T-helper 1 cell treated with Interleukin-12 subunit alpha and Interleukin-12 subunit beta and Interleukin-4 antibody, amounts not matched to agents 30 μg/mL and 1 μg/mL, for 36 hours (primary cell): Measurements from ENCODE around the gene MLLT6.

Source experiments
- H3K27ac Mint-ChIP-seq: one replicate; pipeline ENCODE4 v1.8.0; 2021; ENCODE audit warnings: mild to moderate bottlenecking, mixed read lengths
- H3K27me3 Mint-ChIP-seq: one replicate; pipeline ENCODE4 v1.8.0; 2021; ENCODE audit warnings: low read depth, mixed read lengths
- H3K36me3 Mint-ChIP-seq: one replicate; pipeline ENCODE4 v1.8.0; 2021; ENCODE audit warnings: low read depth, mixed read lengths
- H3K4me1 Mint-ChIP-seq: one replicate; pipeline ENCODE4 v1.8.0; 2021; ENCODE audit warnings: low read depth, mixed read lengths
- H3K4me3 Mint-ChIP-seq: one replicate; pipeline ENCODE4 v1.8.0; 2021; ENCODE audit warnings: mild to moderate bottlenecking, moderate library complexity, mixed read lengths
- H3K9me3 Mint-ChIP-seq: one replicate; pipeline ENCODE4 v1.8.0; 2021; ENCODE audit warnings: mixed read lengths

The MLLT6 gene

DNA sequence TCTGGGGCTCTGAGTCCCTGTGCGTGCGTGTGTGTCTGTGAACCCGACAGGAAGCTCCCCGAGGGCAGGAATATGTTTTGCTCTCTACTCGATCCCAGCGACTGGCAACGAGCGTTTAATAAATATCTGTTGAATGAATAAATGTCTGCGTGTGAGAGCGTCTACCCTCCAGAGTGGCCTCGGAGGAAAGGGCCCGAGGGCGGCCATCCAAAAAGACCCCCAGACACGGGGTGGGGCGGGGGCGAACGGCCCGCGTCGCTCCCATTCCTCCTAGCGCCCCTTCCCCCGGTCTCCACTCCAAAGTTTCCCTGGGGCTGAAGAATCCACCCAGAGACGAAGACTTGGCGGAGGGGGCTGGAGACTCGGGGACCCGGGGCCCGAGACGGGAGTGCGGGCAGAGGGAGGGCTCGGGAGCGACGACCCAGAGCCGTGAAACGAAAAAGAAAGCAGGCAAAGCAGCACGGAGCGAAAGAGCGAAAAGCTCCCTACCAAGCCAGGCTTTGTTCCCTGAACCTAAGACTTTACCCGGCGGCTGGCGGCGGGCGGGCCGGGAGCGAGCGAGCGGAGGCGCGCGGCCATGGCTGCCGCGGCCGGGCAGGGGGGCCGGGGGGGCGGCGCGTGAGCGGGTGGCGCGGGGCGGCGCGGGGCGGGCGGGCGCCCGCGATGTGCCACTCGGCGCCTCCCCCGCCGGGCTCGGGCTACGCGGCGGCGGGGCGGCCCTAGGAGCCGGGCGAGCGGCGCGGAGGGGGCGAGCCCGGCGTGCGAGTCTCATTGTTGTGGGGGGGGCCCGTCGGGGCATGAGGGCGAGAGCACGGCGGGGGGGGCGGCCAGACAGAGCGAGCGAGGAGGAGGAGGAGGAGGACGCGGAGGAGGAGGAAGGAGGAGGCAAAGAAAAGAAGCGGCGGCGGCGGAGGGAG is at the start of gene MLLT6:
Gene MLLT6, plus strand, starts transcription at position 668 of the 917 bp plus-strand sequence. CDS start 360 bp downstream, outside the sequence.
- peak within 1 kb of the TSS; percentile 98 for H3K4me3 Mint-ChIP-seq
- H3K4me1 Mint-ChIP-seq = peaks cover 58% of the 10 kb centered on the region
- H3K36me3 Mint-ChIP-seq = peaks cover 24% of the 10 kb centered on the region
- H3K27me3 Mint-ChIP-seq = no peaks in the 10 kb centered on the region
- peak within 1 kb of the TSS; percentile 100 for H3K27ac Mint-ChIP-seq
- no peaks in the 10 kb centered on the region for H3K9me3 Mint-ChIP-seq

DNA sequence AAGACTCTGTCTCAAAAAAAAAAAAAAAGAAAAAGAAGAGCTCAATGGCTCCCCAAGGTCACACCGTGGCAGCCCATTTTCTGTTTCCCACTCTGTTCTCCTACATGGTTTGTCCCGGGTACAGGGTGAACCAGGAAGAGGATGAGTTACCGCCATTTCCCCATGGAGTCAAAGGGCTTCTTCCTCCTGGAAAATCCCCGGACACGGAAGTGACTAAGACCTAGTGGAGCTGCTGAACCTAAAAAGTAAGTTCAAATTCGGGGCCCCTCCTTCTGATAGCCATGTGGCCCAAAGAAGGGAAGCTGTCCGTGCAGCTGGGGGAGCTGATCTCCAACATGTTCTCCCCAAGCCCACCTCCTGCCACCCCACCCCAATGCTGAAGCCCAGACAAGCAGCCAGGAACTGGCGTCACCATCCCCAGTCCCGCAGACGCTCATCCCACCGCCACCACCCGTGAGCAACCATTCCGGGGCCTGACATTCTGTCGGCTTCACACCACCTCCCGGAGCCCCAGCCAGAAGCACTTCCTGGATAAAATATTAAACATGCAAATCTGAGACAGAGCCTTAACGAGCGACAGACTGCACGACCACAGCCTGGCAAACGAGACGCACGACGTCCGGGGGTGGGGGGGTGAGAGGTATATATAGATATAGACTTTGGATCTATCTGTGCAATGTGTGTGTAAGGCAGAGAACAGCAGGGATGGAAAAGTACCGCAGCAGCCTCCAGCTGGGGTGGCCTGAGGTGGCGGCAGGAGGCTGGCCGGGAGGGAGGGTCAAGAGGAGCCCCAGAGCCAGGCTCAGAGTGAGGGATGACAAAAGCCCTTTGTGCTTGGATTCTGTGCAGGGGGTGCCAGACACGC is 47.9 kb upstream of the MLLT6 start:
- no peaks in the 10 kb centered on the region for H3K36me3 Mint-ChIP-seq
- H3K27me3 Mint-ChIP-seq = peaks cover 17% of the 10 kb centered on the region
- no peak overlapping the region for H3K4me3 Mint-ChIP-seq

GRCh38 chr17:38657824-38658740 is 47.0 kb upstream of the MLLT6 start:
- Mint-ChIP-seq H3K4me3 (no peak overlapping the region), H3K36me3 (no peaks in the 10 kb centered on the region), H3K27ac (no peak overlapping the region), H3K9me3 (no peaks in the 10 kb centered on the region), H3K27me3 (peaks cover 17% of the 10 kb centered on the region), H3K4me1 (peaks cover 12% of the 10 kb centered on the region)

More for the DNA sequence above, 47.9 kb upstream of the MLLT6 start:
- no peaks in the 10 kb centered on the region for H3K9me3 Mint-ChIP-seq
- peaks cover 12% of the 10 kb centered on the region for H3K4me1 Mint-ChIP-seq
- no peak overlapping the region for H3K27ac Mint-ChIP-seq

DNA sequence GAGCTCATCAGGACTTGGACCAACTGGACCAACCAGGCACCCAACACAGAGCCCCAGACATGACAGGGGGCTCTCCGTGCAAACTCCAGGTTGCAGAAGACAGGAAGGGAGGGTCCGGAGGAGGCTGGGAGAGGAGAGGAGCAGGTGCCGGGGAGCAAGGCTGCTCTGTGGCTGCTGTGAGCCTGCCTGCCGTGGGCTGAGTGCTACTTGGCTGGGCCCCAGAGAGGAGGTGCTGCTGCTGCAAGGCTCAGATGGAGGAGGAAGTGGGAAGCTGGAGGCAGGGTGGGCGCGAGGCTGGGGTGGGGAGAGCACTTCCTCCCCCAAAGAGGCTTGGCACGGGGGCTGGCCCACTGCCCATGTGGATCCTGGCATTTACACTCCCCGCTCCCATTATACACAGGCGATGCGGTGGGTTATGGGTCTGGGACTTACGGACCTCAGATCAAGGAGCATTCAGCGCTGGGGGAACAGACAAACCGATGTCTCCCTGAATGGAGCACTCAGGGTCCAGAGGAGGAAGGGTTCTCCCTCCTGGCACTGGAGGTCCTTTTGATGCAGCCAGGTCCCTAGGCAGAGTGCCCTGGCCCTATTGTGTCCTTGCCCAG is 46.2 kb upstream of the MLLT6 start:
- no peaks in the 10 kb centered on the region for H3K36me3 Mint-ChIP-seq
- no peak overlapping the region for H3K4me3 Mint-ChIP-seq
- H3K4me1 Mint-ChIP-seq = peaks cover 12% of the 10 kb centered on the region
- H3K27me3 Mint-ChIP-seq = peaks cover 17% of the 10 kb centered on the region
- H3K9me3 Mint-ChIP-seq = no peaks in the 10 kb centered on the region
- H3K27ac Mint-ChIP-seq = no peak overlapping the region

GRCh38 chr17:38659415-38659814 is 45.7 kb upstream of the MLLT6 start:
- peaks cover 17% of the 10 kb centered on the region for H3K27me3 Mint-ChIP-seq
- no peaks in the 10 kb centered on the region for H3K36me3 Mint-ChIP-seq
- no peak overlapping the region for H3K4me3 Mint-ChIP-seq
- H3K27ac Mint-ChIP-seq = no peak overlapping the region
- no peaks in the 10 kb centered on the region for H3K9me3 Mint-ChIP-seq
- H3K4me1 Mint-ChIP-seq = peaks cover 7% of the 10 kb centered on the region

- H3K27me3 Mint-ChIP-seq = peaks cover 20% of the 10 kb centered on the region
- H3K36me3 Mint-ChIP-seq = no peaks in the 10 kb centered on the region
- H3K4me3 Mint-ChIP-seq = no peak overlapping the region
- H3K4me1 Mint-ChIP-seq = peaks cover 4% of the 10 kb centered on the region
- no peaks in the 10 kb centered on the region for H3K9me3 Mint-ChIP-seq
- H3K27ac Mint-ChIP-seq = no peak overlapping the region
Measured at GRCh38 chr17:38660097-38661025, 44.7 kb upstream of the MLLT6 start.

DNA sequence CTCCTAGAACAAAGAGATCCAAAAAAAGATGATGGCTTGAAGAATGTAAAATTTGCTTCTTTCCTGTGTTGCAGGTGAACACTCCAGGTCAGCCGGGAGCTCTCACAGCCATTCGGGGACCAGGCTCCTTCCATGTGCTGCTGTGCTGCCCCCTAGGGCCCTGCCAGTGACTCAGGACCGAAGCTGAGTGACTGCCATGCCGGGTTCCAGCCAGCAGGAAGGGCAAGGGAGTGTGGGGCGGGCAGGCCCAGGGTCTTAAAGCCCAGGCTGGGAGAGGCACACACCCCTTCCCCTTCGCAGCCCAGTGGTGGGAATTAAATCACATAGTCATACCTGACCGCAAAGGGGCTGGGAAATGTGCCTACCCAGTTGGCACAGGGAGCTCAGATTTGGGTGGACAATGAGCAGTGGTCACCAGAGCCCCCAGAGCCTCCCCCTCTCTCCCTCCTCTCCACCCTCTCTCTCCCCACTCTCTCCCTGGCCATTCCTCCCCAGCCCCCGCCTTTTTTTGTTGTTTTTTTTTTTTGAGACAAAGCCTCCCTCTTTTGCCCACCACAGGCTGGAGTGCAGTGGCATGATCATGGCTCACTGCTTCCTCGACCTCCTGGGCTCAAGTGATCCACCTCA is 41.8 kb upstream of the MLLT6 start:
- Mint-ChIP-seq H3K36me3 (no peaks in the 10 kb centered on the region), H3K4me3 (no peak overlapping the region), H3K27ac (no peak overlapping the region), H3K9me3 (no peaks in the 10 kb centered on the region), H3K27me3 (peaks cover 31% of the 10 kb centered on the region), H3K4me1 (peaks cover 8% of the 10 kb centered on the region)

- Mint-ChIP-seq H3K9me3 (no peaks in the 10 kb centered on the region), H3K27ac (no peak overlapping the region), H3K4me1 (peaks cover 4% of the 10 kb centered on the region), H3K36me3 (no peaks in the 10 kb centered on the region), H3K4me3 (no peak overlapping the region), H3K27me3 (peaks cover 34% of the 10 kb centered on the region)
Measured at GRCh38 chr17:38663964-38664644, 41.0 kb upstream of the MLLT6 start.

- Mint-ChIP-seq H3K4me1 (peaks cover 11% of the 10 kb centered on the region), H3K4me3 (no peak overlapping the region), H3K9me3 (no peaks in the 10 kb centered on the region), H3K27ac (no peak overlapping the region), H3K27me3 (peaks cover 65% of the 10 kb centered on the region), H3K36me3 (peaks cover 3% of the 10 kb centered on the region)
Measured at GRCh38 chr17:38667099-38667786, 37.8 kb upstream of the MLLT6 start.

DNA sequence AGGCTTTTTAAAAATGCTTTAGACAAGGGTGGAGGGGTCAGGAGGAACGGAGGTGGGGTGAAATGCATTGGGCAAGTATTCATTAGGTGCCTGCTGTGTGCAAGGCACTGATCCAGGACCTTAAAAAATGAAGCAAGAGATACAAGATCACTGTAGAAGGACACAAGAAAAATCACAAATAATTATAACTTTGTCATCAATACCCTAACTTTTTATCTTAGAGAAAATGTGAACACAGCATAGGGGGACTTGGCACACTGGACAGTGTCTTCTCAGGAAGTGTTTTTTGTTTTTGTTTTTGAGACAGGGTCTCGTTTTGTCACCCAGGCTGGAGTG is 37.3 kb upstream of the MLLT6 start:
- Mint-ChIP-seq H3K4me3 (no peak overlapping the region), H3K4me1 (peaks cover 14% of the 10 kb centered on the region), H3K27ac (no peak overlapping the region), H3K27me3 (peaks cover 68% of the 10 kb centered on the region), H3K36me3 (peaks cover 3% of the 10 kb centered on the region), H3K9me3 (no peaks in the 10 kb centered on the region)

DNA sequence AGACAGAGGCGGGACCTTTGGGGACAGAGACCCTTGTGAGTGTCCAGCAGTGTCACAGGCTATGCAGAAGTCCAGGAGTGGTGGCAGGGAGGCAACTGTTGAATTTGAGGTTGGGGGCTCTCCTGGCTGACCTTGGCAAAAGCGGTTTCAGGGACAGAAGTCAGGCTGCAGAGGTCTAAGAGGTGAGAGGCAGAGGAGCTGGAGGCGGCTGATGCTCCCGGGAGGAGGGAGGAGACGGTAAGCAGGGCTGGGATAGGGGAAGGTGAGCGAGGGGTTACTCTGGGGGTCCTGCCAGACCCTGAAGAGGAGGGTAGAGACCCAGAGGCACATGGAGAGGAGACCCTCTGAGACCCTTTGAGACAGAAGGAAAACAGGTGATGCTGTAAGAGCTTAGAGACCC is 35.6 kb upstream of the MLLT6 start:
- Mint-ChIP-seq H3K9me3 (no peaks in the 10 kb centered on the region), H3K36me3 (peaks cover 3% of the 10 kb centered on the region), H3K4me1 (peaks cover 14% of the 10 kb centered on the region), H3K4me3 (no peak overlapping the region), H3K27ac (no peak overlapping the region), H3K27me3 (peaks cover 65% of the 10 kb centered on the region)
